Neural cell (in vitro differentiated cells): Measurements from ENCODE around the gene ERMARD. TPM values are rescaled to one million over a fixed set of nuclear protein-coding genes. Genes with fewer than 3 reads are reported as not detected.

Source experiments
- H2AFZ ChIP-seq: fragments of 200-600, 300-800 bp; sonication (generic), shearing (Covaris generic); 2 replicates; pipeline ENCODE4 v1.6.0; 2014; ENCODE audit warnings: low read depth, mild to moderate bottlenecking, antibody characterized with exemption, low read length, moderate library complexity
- H3F3A ChIP-seq: fragments of 200-600 bp; shearing (Covaris generic); 2 replicates; pipeline ENCODE4 v1.6.1; 2016; ENCODE audit warnings: mild to moderate bottlenecking, moderate library complexity, mixed read lengths, antibody characterized with exemption, low read length; ENCODE audit not compliant: insufficient read depth, poor library complexity, severe bottlenecking
- H3K27ac ChIP-seq: fragments of 200-600, 300-800 bp; sonication (generic), shearing (Covaris generic); 2 replicates; pipeline ENCODE4 v1.5.1; 2014; ENCODE audit warnings: mild to moderate bottlenecking, low read length, moderate library complexity
- H3K27me3 ChIP-seq: fragments of 300-800, 200-600 bp; sonication (generic), shearing (Covaris generic); 2 replicates; pipeline ENCODE4 v1.6.0; 2014; ENCODE audit warnings: mild to moderate bottlenecking, low read depth, low read length, moderate library complexity; ENCODE audit not compliant: insufficient read depth
- H3K36me3 ChIP-seq: fragments of 300-800, 200-600 bp; sonication (generic), shearing (Covaris generic); 2 replicates; pipeline ENCODE4 v1.5.1; 2014; ENCODE audit warnings: mild to moderate bottlenecking, antibody characterized with exemption, low read length, moderate library complexity; ENCODE audit not compliant: insufficient read depth
- H3K4me2 ChIP-seq: fragments of 300-800, 200-600 bp; sonication (generic), shearing (Covaris generic); 2 replicates; pipeline ENCODE4 v1.6.0; 2014; ENCODE audit warnings: mild to moderate bottlenecking, low read length
- H3K4me3 ChIP-seq: fragments of 300-800, 200-600 bp; sonication (generic), shearing (Covaris generic); 2 replicates; pipeline ENCODE4 v1.5.1; 2014; ENCODE audit warnings: mild to moderate bottlenecking, low read length, moderate library complexity
- H3K79me2 ChIP-seq: fragments of 200-600 bp; shearing (Covaris generic); replicated peaks from 2 replicates; pipeline ENCODE4 v1.6.0; 2014; ENCODE audit warnings: mild to moderate bottlenecking, low read length, moderate library complexity; ENCODE audit not compliant: insufficient read depth
- H3K9ac ChIP-seq: fragments of 300-800, 200-600 bp; sonication (generic), shearing (Covaris generic); 2 replicates; pipeline ENCODE4 v1.6.1; 2016; ENCODE audit warnings: mild to moderate bottlenecking, low read length, mixed read lengths
- H3K9me2 ChIP-seq: fragments of 200-600 bp; shearing (Covaris generic); 2 replicates; pipeline ENCODE4 v1.6.1; 2016; ENCODE audit warnings: mild to moderate bottlenecking, low read length, mixed read lengths; ENCODE audit not compliant: insufficient read depth
- H3K9me3 ChIP-seq: fragments of 200-600, 300-800 bp; sonication (generic), shearing (Covaris generic); 2 replicates; pipeline ENCODE4 v1.6.1; 2016; ENCODE audit warnings: mild to moderate bottlenecking, mixed run types, low read length, moderate library complexity, mixed read lengths
- H4K20me1 ChIP-seq: fragments of 200-600 bp; shearing (Covaris generic); 2 replicates; pipeline ENCODE4 v1.6.1; 2016; ENCODE audit warnings: mild to moderate bottlenecking, mixed run types; ENCODE audit not compliant: insufficient read depth
- CTCF ChIP-seq: fragments of 450-650 bp; IDR thresholded peaks from 2 replicates; pipeline ENCODE4 v1.5.1; 2014; ENCODE audit warnings: antibody characterized with exemption, mild to moderate bottlenecking, moderate library complexity; ENCODE audit not compliant: poor library complexity, severe bottlenecking
- EP300 ChIP-seq: fragments of 450-650 bp; conservative IDR thresholded peaks from 2 replicates; pipeline ENCODE4 v1.6.1; 2014; ENCODE audit warnings: antibody characterized with exemption, mild to moderate bottlenecking, moderate library complexity; ENCODE audit not compliant: poor library complexity, severe bottlenecking
- EZH2 ChIP-seq: fragments of 200-600, 300-800 bp; shearing (Covaris generic), sonication (generic); IDR thresholded peaks from 2 replicates; pipeline ENCODE4 v1.6.1; 2014; ENCODE audit warnings: antibody characterized with exemption, low read length, borderline replicate concordance, mild to moderate bottlenecking; ENCODE audit not compliant: insufficient read depth, poor library complexity, severe bottlenecking
- MXI1 ChIP-seq: fragments of 450-650 bp; conservative IDR thresholded peaks from 2 replicates; pipeline ENCODE4 v1.6.1; 2014; ENCODE audit warnings: antibody characterized with exemption, mild to moderate bottlenecking; ENCODE audit not compliant: poor library complexity, severe bottlenecking
- POLR2AphosphoS5 ChIP-seq: IDR thresholded peaks from 2 replicates; pipeline ENCODE4 v1.6.1; 2012
- RAD21 ChIP-seq: fragments of 450-650 bp; conservative IDR thresholded peaks from 2 replicates; pipeline ENCODE4 v1.6.1; 2014; ENCODE audit warnings: antibody characterized with exemption, mild to moderate bottlenecking, moderate library complexity
- REST ChIP-seq: IDR thresholded peaks from 2 replicates; pipeline ENCODE4 v1.6.1; 2012; ENCODE audit warnings: borderline replicate concordance
- SMC3 ChIP-seq: fragments of 450-650 bp; conservative IDR thresholded peaks from 2 replicates; pipeline ENCODE4 v1.6.1; 2014; ENCODE audit warnings: antibody characterized with exemption, mild to moderate bottlenecking, moderate library complexity; ENCODE audit not compliant: poor library complexity
- TAF1 ChIP-seq: IDR thresholded peaks from 2 replicates; pipeline ENCODE4 v1.6.1; 2012; ENCODE audit warnings: low read depth
- polyA plus RNA-seq: library from polyadenylated mRNA; depleted of rRNA; stranded (reverse); fragments of >200 nt; gene quantifications from 2 replicates; pipeline ENCODE4 v1.2.3, GENCODE V29; 2014

Gene ERMARD
- polyA plus RNA-seq, 1 donor from 2014 or later: 51.2 TPM

- H4K20me1 ChIP-seq: no peaks in the 10 kb centered on the region
- H3K27ac ChIP-seq: peak overlapping the region; percentile 90
- no peaks in the 10 kb centered on the region for H3K27me3 ChIP-seq
- peaks cover 12% of the 10 kb centered on the region for H3K79me2 ChIP-seq
- H3K36me3 ChIP-seq: no peaks in the 10 kb centered on the region
- TF ChIP-seq SMC3: no peak
- no peak for TF ChIP-seq MXI1
- TF ChIP-seq POLR2AphosphoS5: no peak
- no peak for TF ChIP-seq RAD21
- TF ChIP-seq EZH2: no peak
- no peak for TF ChIP-seq CTCF
- TF ChIP-seq EP300: no peak
- TF ChIP-seq REST: no peak
- H3K4me3 ChIP-seq: peak overlapping the region; percentile 73
- peaks cover 4% of the 10 kb centered on the region for H3F3A ChIP-seq
- no peaks in the 10 kb centered on the region for H3K9me2 ChIP-seq
- H3K9me3 ChIP-seq: no peaks in the 10 kb centered on the region
- peak overlapping the region; percentile 92 for H3K9ac ChIP-seq
- peak overlapping the region; percentile 76 for H3K4me2 ChIP-seq
- peak overlapping the region; percentile 82 for H2AFZ ChIP-seq
These were observed 727 bp downstream of the ERMARD start for GRCh38 chr6:169752074-169752623.

GRCh38 chr6:169755162-169755561 is 3.7 kb downstream of the ERMARD start:
- no peak overlapping the region for H3K4me2 ChIP-seq
- H3F3A ChIP-seq: peaks cover 4% of the 10 kb centered on the region
- H3K4me3 ChIP-seq: no peak overlapping the region
- H3K9ac ChIP-seq: no peak overlapping the region
- H3K79me2 ChIP-seq: peaks cover 10% of the 10 kb centered on the region
- TF ChIP-seq EP300: no peak
- H3K27ac ChIP-seq: no peak overlapping the region
- no peaks in the 10 kb centered on the region for H3K9me3 ChIP-seq
- no peaks in the 10 kb centered on the region for H3K9me2 ChIP-seq
- H4K20me1 ChIP-seq: no peaks in the 10 kb centered on the region
- H3K36me3 ChIP-seq: no peaks in the 10 kb centered on the region
- H2AFZ ChIP-seq: no peak overlapping the region
- no peaks in the 10 kb centered on the region for H3K27me3 ChIP-seq

- Histone ChIP-seq H3K27ac (no peak overlapping the region), H4K20me1 (no peaks in the 10 kb centered on the region), H3K9ac (no peak overlapping the region), H3K4me3 (no peak overlapping the region), H3K36me3 (no peaks in the 10 kb centered on the region), H3K9me2 (no peaks in the 10 kb centered on the region), H3K4me2 (no peak overlapping the region), H2AFZ (no peak overlapping the region), H3K9me3 (no peaks in the 10 kb centered on the region), H3K27me3 (no peaks in the 10 kb centered on the region), H3K79me2 (no peaks in the 10 kb centered on the region), H3F3A (no peaks in the 10 kb centered on the region)
- TF ChIP-seq EZH2 (no peak), SMC3 (no peak), TAF1 (no peak), CTCF (no peak), MXI1 (no peak), EP300 (no peak), POLR2AphosphoS5 (no peak), RAD21 (no peak), REST (no peak)
These were observed 11.9 kb downstream of the ERMARD start for GRCh38 chr6:169763308-169763707.
